Measurements from ENCODE around the gene AMMECR1. TPM values are rescaled to one million over a fixed set of nuclear protein-coding genes. Genes with fewer than 3 reads are reported as not detected.
A peak's percentile ranks its signal among the peaks of the same experiment; 100 is the strongest.

Gene AMMECR1
- total RNA-seq, 3 donors from 2014 or later (not counting 1 experiment from before 2014, with no cell fraction given): 10.0 to 16.7 (median 11.5) TPM

DNA sequence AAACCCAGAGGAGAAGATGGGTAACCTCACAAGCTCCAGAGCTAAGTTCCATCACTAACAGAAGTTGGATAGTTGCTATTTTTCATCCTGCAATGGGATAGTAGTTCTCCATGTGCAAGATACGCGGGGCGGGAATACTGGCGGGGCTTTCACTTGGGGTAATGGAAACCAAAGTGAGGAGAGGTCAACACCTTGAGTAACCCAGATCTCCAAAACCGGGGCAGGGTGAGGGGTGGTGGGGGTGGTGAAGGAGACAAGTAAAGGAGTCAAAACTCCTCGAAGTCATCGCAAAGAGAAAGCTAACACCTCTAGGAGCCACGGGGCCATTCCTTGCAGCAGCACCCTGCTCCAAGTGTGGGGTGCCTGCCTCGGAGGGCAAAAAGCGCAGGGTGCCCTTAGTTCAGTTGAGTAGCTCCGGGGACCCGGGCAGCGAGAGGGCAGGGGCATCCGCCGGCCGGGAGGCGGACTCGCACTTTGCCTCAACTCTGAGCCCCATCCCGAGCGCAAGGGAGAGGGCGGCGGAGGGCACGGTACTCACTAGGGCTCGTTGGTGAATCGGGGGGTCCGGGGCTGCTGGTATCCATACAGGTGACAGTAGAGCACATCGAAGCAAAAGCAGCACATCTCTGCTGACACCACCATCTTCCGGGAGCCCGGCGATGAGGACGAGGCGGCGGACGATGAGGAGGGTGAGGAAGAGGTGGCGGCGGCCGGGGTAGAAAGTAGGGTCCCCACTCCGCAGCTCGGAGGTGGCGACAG, 645 bp downstream of the AMMECR1 start:
- H3K27ac ChIP-seq (ENCODE audit: low read length): peak overlapping the region; percentile 88
- intact Hi-C loops (cut with micrococcal nuclease): loop anchor here (5.0 kb wide), 1 partner anchor 80 kb away; no protein-coding TSS in a partner anchor
- peak overlapping the region; percentile 97 for H3K4me3 ChIP-seq (ENCODE audit: low read length)
- no peaks in the 10 kb centered on the region for H3K9me3 ChIP-seq (ENCODE audit: control insufficient read depth, insufficient read depth, low read length)
- TF ChIP-seq, protein P1, sequence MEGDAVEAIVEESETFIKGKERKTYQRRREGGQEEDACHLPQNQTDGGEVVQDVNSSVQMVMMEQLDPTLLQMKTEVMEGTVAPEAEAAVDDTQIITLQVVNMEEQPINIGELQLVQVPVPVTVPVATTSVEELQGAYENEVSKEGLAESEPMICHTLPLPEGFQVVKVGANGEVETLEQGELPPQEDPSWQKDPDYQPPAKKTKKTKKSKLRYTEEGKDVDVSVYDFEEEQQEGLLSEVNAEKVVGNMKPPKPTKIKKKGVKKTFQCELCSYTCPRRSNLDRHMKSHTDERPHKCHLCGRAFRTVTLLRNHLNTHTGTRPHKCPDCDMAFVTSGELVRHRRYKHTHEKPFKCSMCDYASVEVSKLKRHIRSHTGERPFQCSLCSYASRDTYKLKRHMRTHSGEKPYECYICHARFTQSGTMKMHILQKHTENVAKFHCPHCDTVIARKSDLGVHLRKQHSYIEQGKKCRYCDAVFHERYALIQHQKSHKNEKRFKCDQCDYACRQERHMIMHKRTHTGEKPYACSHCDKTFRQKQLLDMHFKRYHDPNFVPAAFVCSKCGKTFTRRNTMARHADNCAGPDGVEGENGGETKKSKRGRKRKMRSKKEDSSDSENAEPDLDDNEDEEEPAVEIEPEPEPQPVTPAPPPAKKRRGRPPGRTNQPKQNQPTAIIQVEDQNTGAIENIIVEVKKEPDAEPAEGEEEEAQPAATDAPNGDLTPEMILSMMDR (IDR thresholded peaks at IDR 0.05): no peak
- peak overlapping the region; percentile 68 to 92 for H3K27ac Mint-ChIP-seq
- H3K4me3 Mint-ChIP-seq: peak overlapping the region; percentile 91
- no peaks in the 10 kb centered on the region for H3K9me3 Mint-ChIP-seq
- no peaks in the 10 kb centered on the region for H3K27me3 Mint-ChIP-seq (ENCODE audit: low read depth in 2 of 2)
- peaks cover 15 to 18% of the 10 kb centered on the region in 2 donors for H3K4me1 Mint-ChIP-seq
- H3K27me3 ChIP-seq (ENCODE audit: control insufficient read depth, insufficient read depth, low read length): no peaks in the 10 kb centered on the region
- ATAC-seq (peak; percentile 9 to 21 (median 12)), DNase-seq (peak; percentile 26 to 44)
- under 1% methylated on average over 40 of the region's 40 CpGs for WGBS (ENCODE audit: insufficient coverage)
- no peaks in the 10 kb centered on the region for H3K36me3 Mint-ChIP-seq
- no peaks in the 10 kb centered on the region for H3K36me3 ChIP-seq (ENCODE audit: control insufficient read depth, insufficient read depth, low read length)
- H3K4me1 ChIP-seq (ENCODE audit: control insufficient read depth, insufficient read depth, low read length): peaks cover 5% of the 10 kb centered on the region

DNA sequence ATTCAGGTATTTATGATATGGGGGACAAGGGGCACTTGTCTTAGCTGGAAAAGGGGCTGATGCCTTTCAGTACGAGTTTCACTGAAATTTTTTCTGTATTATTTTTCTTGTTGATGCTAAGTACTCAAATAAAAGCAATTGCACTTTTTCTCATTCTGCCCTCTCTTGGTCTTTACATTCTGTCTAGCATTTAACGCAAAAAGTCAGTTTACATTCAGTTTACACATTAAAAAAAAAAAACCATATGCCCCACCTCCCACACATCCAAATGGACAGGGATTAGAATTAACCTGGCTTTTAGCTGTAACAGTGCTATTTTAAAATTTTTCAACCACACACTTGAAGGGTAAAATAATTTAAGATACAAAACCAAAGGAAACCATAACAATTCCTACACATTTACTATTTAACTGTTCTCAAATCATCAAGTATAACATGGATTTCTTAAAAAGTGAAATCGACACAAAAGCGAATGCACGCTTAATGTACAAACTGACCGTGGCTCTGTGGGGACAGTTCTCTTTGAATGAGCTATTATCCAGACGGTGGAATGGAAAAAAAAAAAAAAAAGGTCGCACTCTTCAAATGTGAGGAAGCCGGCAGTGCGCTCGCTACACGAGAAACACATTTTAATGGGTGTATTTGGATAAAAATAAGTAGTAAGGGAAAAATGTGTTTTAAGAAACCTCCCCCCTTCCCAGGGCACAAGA, 1.4 kb downstream of the AMMECR1 start:
- H3K4me1 Mint-ChIP-seq: peaks cover 18 to 19% of the 10 kb centered on the region in 2 donors
- H3K27me3 Mint-ChIP-seq (ENCODE audit: low read depth in 2 of 2): no peaks in the 10 kb centered on the region
- peak overlapping the region; percentile 97 for H3K4me3 ChIP-seq (ENCODE audit: low read length)
- WGBS (ENCODE audit: insufficient coverage): 15% methylated on average over 7 of the region's 12 CpGs
- H3K36me3 Mint-ChIP-seq: no peaks in the 10 kb centered on the region
- H3K9me3 Mint-ChIP-seq: no peaks in the 10 kb centered on the region
- peaks cover 5% of the 10 kb centered on the region for H3K4me1 ChIP-seq (ENCODE audit: control insufficient read depth, insufficient read depth, low read length)
- no peaks in the 10 kb centered on the region for H3K36me3 ChIP-seq (ENCODE audit: control insufficient read depth, insufficient read depth, low read length)
- no peak overlapping the region for H3K27ac ChIP-seq (ENCODE audit: low read length)
- ATAC-seq: no peak
- DNase-seq: peak in 1 of 2 donors; percentile 15
- no peaks in the 10 kb centered on the region for H3K27me3 ChIP-seq (ENCODE audit: control insufficient read depth, insufficient read depth, low read length)
- TF ChIP-seq, protein P1 (IDR thresholded peaks at IDR 0.05): no peak
- no peaks in the 10 kb centered on the region for H3K9me3 ChIP-seq (ENCODE audit: control insufficient read depth, insufficient read depth, low read length)
- peak overlapping the region; percentile 26 to 92 for H3K27ac Mint-ChIP-seq
- peak overlapping the region; percentile 91 for H3K4me3 Mint-ChIP-seq
- intact Hi-C loops (cut with micrococcal nuclease): loop anchor here (5.0 kb wide), 1 partner anchor 79 kb away; no protein-coding TSS in a partner anchor

DNA sequence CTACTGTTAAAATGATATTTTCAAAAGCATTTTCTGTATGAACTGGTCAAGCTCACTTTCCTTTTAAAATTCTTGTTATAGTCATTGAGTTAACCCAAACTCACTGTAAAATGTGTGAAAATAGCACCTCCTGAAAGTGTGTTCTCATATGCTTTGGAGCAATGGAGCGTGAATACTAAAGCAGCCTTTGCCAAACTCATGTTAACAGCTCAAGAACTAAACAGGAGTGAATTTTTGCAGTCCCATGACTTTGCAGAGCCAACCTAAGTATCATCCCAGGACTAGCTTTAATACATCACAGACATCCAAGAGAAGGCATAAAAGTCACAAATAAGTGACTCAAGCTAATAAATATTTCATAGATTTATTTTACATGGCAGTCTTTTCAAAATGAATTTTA, 2.3 kb downstream of the AMMECR1 start:
- TF ChIP-seq, protein P1 (IDR thresholded peaks at IDR 0.05): no peak
- Histone ChIP-seq H3K27me3 (ENCODE audit: control insufficient read depth, insufficient read depth, low read length) (no peaks in the 10 kb centered on the region), H3K4me3 (ENCODE audit: low read length) (no peak overlapping the region), H3K9me3 (ENCODE audit: control insufficient read depth, insufficient read depth, low read length) (no peaks in the 10 kb centered on the region), H3K27ac (ENCODE audit: low read length) (no peak overlapping the region), H3K4me1 (ENCODE audit: control insufficient read depth, insufficient read depth, low read length) (peaks cover 5% of the 10 kb centered on the region), H3K36me3 (ENCODE audit: control insufficient read depth, insufficient read depth, low read length) (no peaks in the 10 kb centered on the region)
- H3K27me3 Mint-ChIP-seq (ENCODE audit: low read depth in 2 of 2): no peaks in the 10 kb centered on the region
- no peak overlapping the region for H3K27ac Mint-ChIP-seq
- intact Hi-C loops (cut with micrococcal nuclease): loop anchor here (5.0 kb wide), 1 partner anchor 78 kb away; no protein-coding TSS in a partner anchor
- H3K4me3 Mint-ChIP-seq: peak overlapping the region; percentile 75
- H3K4me1 Mint-ChIP-seq: peaks cover 26 to 28% of the 10 kb centered on the region in 2 donors
- H3K36me3 Mint-ChIP-seq: no peaks in the 10 kb centered on the region
- no peak for DNase-seq
- no peaks in the 10 kb centered on the region for H3K9me3 Mint-ChIP-seq
- WGBS (ENCODE audit: insufficient coverage): 75% methylated on average over 1 of the region's 1 CpG
- ATAC-seq: no peak

All from natural killer cell (primary cell).